HCT116 (cell line): ENCODE measurements around the gene ATXN7L1. TPM values are rescaled to one million over a fixed set of nuclear protein-coding genes. Genes with fewer than 3 reads are reported as not detected.

Experiments used
- ATAC-seq: fragments of 200-7000 bp; cut with Tn5 transposase; 2 replicates; pipeline ENCODE4 v1.9.1; 2020; ENCODE audit warnings: mild to moderate bottlenecking, moderate library complexity
- BruUV-seq: library from RNA; stranded (reverse); fragments of 400-500 nt; replicated peaks from 2 replicates; lab custom pipeline; 2021; lab: Mats Ljungman, UMichigan
- CTCF ChIA-PET: fragments of 300-600 bp; sonication (Branson Sonifier 250); formaldehyde crosslinking; loops from one replicate; lab custom pipeline; 2021; ENCODE audit warnings: antibody characterized with exemption; lab: Charles Lee
- POLR2A ChIA-PET: fragments of 300-600, 350-600 bp; sonication (Branson Sonifier 250); formaldehyde crosslinking; loops from one replicate; lab custom pipeline; 2021; ENCODE audit warnings: antibody characterized with exemption; lab: Charles Lee
- RAD21 ChIA-PET, 2 experiments: fragments of 300-600 bp; sonication (Branson Sonifier 250); formaldehyde crosslinking; loops; one replicate each; lab custom pipeline; 2023; ENCODE audit warnings: low total read pairs in 2 of 2; ENCODE audit not compliant: uncharacterized antibody in 2 of 2, unreplicated experiment in 2 of 2, low non-redundant PET in 1 of 2; lab: Charles Lee
- DNase-seq: peaks from one replicate; pipeline ENCODE4 v3.0.0-alpha.2; 2010; ENCODE audit warnings: low read depth, low spot score
- H2AFZ ChIP-seq: fragments of 200-600 bp; shearing (Covaris generic), sonication (generic); 2 replicates; pipeline ENCODE4 v1.6.1; 2017; ENCODE audit warnings: low read depth, mixed run types, mixed read lengths, antibody characterized with exemption, low read length; ENCODE audit not compliant: poor library complexity, severe bottlenecking
- H3K27ac ChIP-seq: 2 replicates; pipeline ENCODE4 v1.5.1; 2012; ENCODE audit warnings: low read depth, low read length
- H3K27me3 ChIP-seq: fragments of 200-600 bp; sonication (generic); 2 replicates; pipeline ENCODE4 v1.6.1; 2016; ENCODE audit warnings: mixed run types, low read length, mixed read lengths; ENCODE audit not compliant: insufficient read depth
- H3K36me3 ChIP-seq, 2 experiments: fragments of 200-500 bp in 1 of 2; fragments of 200-600 bp in 1 of 2; sonication (Bioruptor generic) in 1 of 2; sonication (generic) in 1 of 2; 2 replicates each; pipeline versions ENCODE4 v1.5.1 to v1.6.1; 2014 to 2016; ENCODE audit warnings: low read length in 2 of 2, inconsistent platforms in 1 of 2, mixed read lengths in 1 of 2, mixed run types in 1 of 2; ENCODE audit not compliant: insufficient read depth in 2 of 2, control insufficient read depth in 1 of 2
- H3K4me1 ChIP-seq, 2 experiments: fragments of 200-600 bp in 1 of 2; sonication (generic) in 1 of 2; 2 replicates each; pipeline versions ENCODE4 v1.5.1 to v1.6.1; 2012 to 2017; ENCODE audit warnings: low read length in 2 of 2, inconsistent platforms in 1 of 2, mild to moderate bottlenecking in 1 of 2, mixed read lengths in 1 of 2, mixed run types in 1 of 2, moderate library complexity in 1 of 2; ENCODE audit not compliant: insufficient read depth in 2 of 2, control insufficient read depth in 1 of 2
- H3K4me2 ChIP-seq: fragments of 200-600 bp; sonication (generic); 2 replicates; pipeline ENCODE4 v1.6.1; 2017; ENCODE audit warnings: mixed run types, low read length, mixed read lengths
- H3K4me3 ChIP-seq, 2 experiments: fragments of 200-600 bp in 1 of 2; sonication (generic) in 1 of 2; replicated peaks in 1 of 2; 2 replicates each; pipeline ENCODE4 v1.5.1; 2011 to 2016; ENCODE audit warnings: low read length in 2 of 2, control low read depth in 1 of 2, low read depth in 1 of 2, mild to moderate bottlenecking in 1 of 2, mixed read lengths in 1 of 2, mixed run types in 1 of 2
- H3K79me2 ChIP-seq: fragments of 200-600 bp; sonication (generic); 2 replicates; pipeline ENCODE4 v1.6.1; 2017; ENCODE audit warnings: mild to moderate bottlenecking, mixed run types, low read length, moderate library complexity, mixed read lengths; ENCODE audit not compliant: insufficient read depth
- H3K9ac ChIP-seq: fragments of 200-600 bp; sonication (generic); 2 replicates; pipeline ENCODE4 v1.6.1; 2016; ENCODE audit warnings: low read length, mixed read lengths
- H3K9me2 ChIP-seq: fragments of 200-600 bp; sonication (generic), shearing (Covaris generic); 2 replicates; pipeline ENCODE4 v1.6.1; 2017; ENCODE audit warnings: mixed run types, mild to moderate bottlenecking, moderate library complexity; ENCODE audit not compliant: insufficient read depth
- H3K9me3 ChIP-seq, 2 experiments: fragments of 200-500 bp in 1 of 2; fragments of 200-600 bp in 1 of 2; sonication (Bioruptor generic) in 1 of 2; sonication (generic) in 1 of 2; 2 replicates each; pipeline ENCODE4 v1.6.1; 2014 to 2017; ENCODE audit warnings: low read length in 2 of 2, mixed read lengths in 2 of 2, inconsistent platforms in 1 of 2, low read depth in 1 of 2, mild to moderate bottlenecking in 1 of 2, mixed run types in 1 of 2, moderate library complexity in 1 of 2; ENCODE audit not compliant: control insufficient read depth in 1 of 2, insufficient read depth in 1 of 2
- H4K20me1 ChIP-seq: fragments of 200-600 bp; sonication (generic), shearing (Covaris generic); 2 replicates; pipeline ENCODE4 v1.6.1; 2017; ENCODE audit warnings: mixed run types, mild to moderate bottlenecking, moderate library complexity; ENCODE audit not compliant: insufficient read depth
- CBX3 ChIP-seq: IDR thresholded peaks from 2 replicates; pipeline ENCODE4 v1.6.1; 2012; ENCODE audit warnings: low read depth
- CEBPB ChIP-seq: IDR thresholded peaks from 2 replicates; pipeline ENCODE4 v1.6.1; 2012; ENCODE audit warnings: low read depth
- EGR1 ChIP-seq: IDR thresholded peaks from 2 replicates; pipeline ENCODE4 v1.6.1; 2012; ENCODE audit warnings: low read depth
- ELF1 ChIP-seq: IDR thresholded peaks from 2 replicates; pipeline ENCODE4 v1.6.1; 2012; ENCODE audit warnings: low read depth, borderline replicate concordance
- EZH2 ChIP-seq: fragments of 200-600 bp; sonication (generic); IDR thresholded peaks from 2 replicates; pipeline ENCODE4 v1.6.1; 2017; ENCODE audit warnings: antibody characterized with exemption, mixed run types
- EZH2phosphoT487 ChIP-seq: fragments of 200-600 bp; IDR thresholded peaks from 2 replicates; pipeline ENCODE4 v1.6.1; 2018; ENCODE audit warnings: antibody characterized with exemption, borderline replicate concordance
- JUND ChIP-seq: IDR thresholded peaks from 2 replicates; pipeline ENCODE4 v1.6.1; 2012
- POLR2A ChIP-seq: IDR thresholded peaks from 2 replicates; pipeline ENCODE4 v1.7.0; 2011; ENCODE audit warnings: borderline replicate concordance; ENCODE audit not compliant: insufficient read depth, insufficient read length; ENCODE audit errors: extremely low read depth
- POLR2AphosphoS5 ChIP-seq: IDR thresholded peaks from 2 replicates; pipeline ENCODE4 v1.6.1; 2011; ENCODE audit warnings: mild to moderate bottlenecking, low read depth, low read length, moderate library complexity
- SIN3A ChIP-seq: IDR thresholded peaks from 2 replicates; pipeline ENCODE4 v1.6.1; 2012; ENCODE audit warnings: low read depth
- SP1 ChIP-seq: IDR thresholded peaks from 2 replicates; pipeline ENCODE4 v1.6.1; 2012; ENCODE audit warnings: low read depth
- TCF7L2 ChIP-seq: IDR thresholded peaks from 2 replicates; pipeline ENCODE4 v1.7.0; 2011; ENCODE audit warnings: borderline replicate concordance, inconsistent platforms; ENCODE audit not compliant: insufficient read depth, insufficient read length; ENCODE audit errors: extremely low read depth
- ZFX ChIP-seq: fragments of 450-650 bp; IDR thresholded peaks from 2 replicates; pipeline ENCODE4 v1.6.1; 2017
- intact Hi-C: fragments of 100-400 bp; cut with micrococcal nuclease; formaldehyde crosslinking; loops from 2 replicates; pipeline ENCODE4 v1.10.0; 2022
- total RNA-seq: library from RNA; stranded (reverse); gene quantifications from one replicate; pipeline ENCODE4 v1.2.1, GENCODE V29; 2021; ENCODE audit not compliant: unreplicated experiment
- TF ChIP-seq, protein P1 (sequence below): IDR thresholded peaks from 2 replicates; pipeline ENCODE4 v1.6.1; 2012; ENCODE audit warnings: low read depth
- TF ChIP-seq, protein P2 (sequence below): IDR thresholded peaks from 2 replicates; pipeline ENCODE4 v1.6.1; 2011; ENCODE audit warnings: mild to moderate bottlenecking, low read length, moderate library complexity; ENCODE audit not compliant: insufficient replicate concordance; ENCODE audit errors: extremely low read depth

ATXN7L1 gene
- total RNA-seq, 1 experiment from 2014 or later: 11.5 TPM

DNA sequence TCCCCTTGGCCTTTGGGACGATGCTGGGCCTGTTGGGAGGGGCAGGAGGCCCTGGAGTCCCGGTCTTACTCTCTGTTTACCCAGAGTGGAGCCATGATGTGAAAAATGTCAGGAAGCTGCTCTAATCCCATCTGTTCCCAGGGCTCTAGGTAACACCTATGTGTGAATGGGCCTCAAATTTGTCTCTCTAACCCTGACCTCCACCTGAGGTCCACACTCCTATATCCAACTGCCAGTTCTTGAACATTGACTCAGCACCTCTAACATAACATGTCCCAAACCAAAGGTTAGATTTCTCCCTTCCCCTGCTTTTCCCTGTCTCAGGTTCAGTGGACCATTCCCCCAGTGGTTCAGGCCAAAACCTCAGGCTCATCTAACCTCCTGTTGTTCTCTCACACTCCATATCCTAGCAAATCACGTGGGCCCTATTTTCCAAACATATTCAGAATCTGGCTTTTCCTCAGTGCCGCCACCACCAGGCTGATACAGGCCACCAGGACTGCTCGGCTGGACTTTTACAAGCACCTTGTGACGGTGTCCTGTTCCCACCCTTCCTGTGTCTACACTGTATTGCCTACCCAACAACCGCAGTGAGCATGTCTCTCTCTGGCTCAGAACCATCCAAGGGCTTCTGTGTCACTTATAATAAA lies 130.6 kb downstream of the ATXN7L1 start (continued):
- TF ChIP-seq SIN3A (no peak), CEBPB (no peak)
- TF ChIP-seq, all 23 proteins: peak for 0

DNA sequence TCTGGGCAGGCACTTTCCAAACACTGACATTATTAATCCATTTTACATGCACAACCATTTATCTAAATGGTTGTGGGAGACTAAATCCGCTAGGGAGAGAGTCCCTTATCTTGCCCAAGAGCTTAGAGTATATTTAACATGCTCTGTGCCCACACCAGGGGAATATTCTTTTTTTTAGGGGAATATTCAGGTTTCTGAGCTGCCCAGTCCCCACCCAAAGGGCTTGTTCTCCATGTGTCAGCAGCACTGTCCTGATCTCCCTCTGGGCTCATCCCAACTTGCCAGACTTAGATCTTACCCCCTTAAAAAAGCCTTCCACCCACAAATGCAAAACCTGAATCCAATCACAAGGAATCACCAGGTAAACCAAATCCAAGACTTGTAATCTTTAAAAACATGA lies 132.1 kb downstream of the ATXN7L1 start:
- Histone ChIP-seq H2AFZ (no peak overlapping the region), H3K27me3 (no peaks in the 10 kb centered on the region), H4K20me1 (no peaks in the 10 kb centered on the region), H3K9me3 (no peaks in the 10 kb centered on the region), H3K9me2 (no peaks in the 10 kb centered on the region), H3K27ac (no peak overlapping the region), H3K4me3 (no peak overlapping the region), H3K4me2 (no peak overlapping the region), H3K79me2 (no peaks in the 10 kb centered on the region), H3K9ac (no peak overlapping the region), H3K36me3 (no peaks in the 10 kb centered on the region), H3K4me1 (no peaks in the 10 kb centered on the region)
- BruUV-seq: no TSS peak
- CTCF ChIA-PET: no interaction called here
- intact Hi-C loops: no loop called here
- TF ChIP-seq ELF1 (no peak), POLR2AphosphoS5 (no peak), ZFX (no peak), EZH2 (no peak), CBX3 (no peak), EGR1 (no peak), TCF7L2 (no peak), SIN3A (no peak), POLR2A (no peak), EZH2phosphoT487 (no peak), SP1 (no peak), JUND (no peak)
- TF ChIP-seq, protein P1, sequence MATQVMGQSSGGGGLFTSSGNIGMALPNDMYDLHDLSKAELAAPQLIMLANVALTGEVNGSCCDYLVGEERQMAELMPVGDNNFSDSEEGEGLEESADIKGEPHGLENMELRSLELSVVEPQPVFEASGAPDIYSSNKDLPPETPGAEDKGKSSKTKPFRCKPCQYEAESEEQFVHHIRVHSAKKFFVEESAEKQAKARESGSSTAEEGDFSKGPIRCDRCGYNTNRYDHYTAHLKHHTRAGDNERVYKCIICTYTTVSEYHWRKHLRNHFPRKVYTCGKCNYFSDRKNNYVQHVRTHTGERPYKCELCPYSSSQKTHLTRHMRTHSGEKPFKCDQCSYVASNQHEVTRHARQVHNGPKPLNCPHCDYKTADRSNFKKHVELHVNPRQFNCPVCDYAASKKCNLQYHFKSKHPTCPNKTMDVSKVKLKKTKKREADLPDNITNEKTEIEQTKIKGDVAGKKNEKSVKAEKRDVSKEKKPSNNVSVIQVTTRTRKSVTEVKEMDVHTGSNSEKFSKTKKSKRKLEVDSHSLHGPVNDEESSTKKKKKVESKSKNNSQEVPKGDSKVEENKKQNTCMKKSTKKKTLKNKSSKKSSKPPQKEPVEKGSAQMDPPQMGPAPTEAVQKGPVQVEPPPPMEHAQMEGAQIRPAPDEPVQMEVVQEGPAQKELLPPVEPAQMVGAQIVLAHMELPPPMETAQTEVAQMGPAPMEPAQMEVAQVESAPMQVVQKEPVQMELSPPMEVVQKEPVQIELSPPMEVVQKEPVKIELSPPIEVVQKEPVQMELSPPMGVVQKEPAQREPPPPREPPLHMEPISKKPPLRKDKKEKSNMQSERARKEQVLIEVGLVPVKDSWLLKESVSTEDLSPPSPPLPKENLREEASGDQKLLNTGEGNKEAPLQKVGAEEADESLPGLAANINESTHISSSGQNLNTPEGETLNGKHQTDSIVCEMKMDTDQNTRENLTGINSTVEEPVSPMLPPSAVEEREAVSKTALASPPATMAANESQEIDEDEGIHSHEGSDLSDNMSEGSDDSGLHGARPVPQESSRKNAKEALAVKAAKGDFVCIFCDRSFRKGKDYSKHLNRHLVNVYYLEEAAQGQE: no peak
- TF ChIP-seq, protein P2, sequence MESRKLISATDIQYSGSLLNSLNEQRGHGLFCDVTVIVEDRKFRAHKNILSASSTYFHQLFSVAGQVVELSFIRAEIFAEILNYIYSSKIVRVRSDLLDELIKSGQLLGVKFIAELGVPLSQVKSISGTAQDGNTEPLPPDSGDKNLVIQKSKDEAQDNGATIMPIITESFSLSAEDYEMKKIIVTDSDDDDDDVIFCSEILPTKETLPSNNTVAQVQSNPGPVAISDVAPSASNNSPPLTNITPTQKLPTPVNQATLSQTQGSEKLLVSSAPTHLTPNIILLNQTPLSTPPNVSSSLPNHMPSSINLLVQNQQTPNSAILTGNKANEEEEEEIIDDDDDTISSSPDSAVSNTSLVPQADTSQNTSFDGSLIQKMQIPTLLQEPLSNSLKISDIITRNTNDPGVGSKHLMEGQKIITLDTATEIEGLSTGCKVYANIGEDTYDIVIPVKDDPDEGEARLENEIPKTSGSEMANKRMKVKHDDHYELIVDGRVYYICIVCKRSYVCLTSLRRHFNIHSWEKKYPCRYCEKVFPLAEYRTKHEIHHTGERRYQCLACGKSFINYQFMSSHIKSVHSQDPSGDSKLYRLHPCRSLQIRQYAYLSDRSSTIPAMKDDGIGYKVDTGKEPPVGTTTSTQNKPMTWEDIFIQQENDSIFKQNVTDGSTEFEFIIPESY: no peak
- POLR2A ChIA-PET: no interaction called here
- no peak for ATAC-seq
- DNase-seq: no peak
- RAD21 ChIA-PET: no interaction called here
